ENCODE data around the gene RPS19BP1.

RPS19BP1 gene

DNA sequence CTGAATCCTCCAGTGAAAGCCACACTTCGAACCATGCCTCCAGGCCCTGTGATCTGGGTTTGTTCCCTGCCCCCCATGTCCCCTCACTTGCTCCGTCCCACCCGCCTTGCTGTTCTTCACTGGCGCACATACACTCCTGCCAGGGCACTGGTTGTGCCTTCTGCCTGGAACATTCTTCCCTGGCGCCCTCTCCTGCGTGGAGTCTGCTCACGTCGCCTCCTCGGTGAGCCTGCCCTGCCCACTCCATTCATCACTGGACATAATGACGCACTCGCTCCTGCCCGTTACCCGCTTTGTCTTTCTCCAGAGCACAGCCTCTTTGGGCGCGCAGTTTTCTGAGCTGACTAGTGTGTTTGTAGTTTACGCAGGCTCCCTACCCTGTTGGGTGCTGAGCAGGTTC lies 51.5 kb downstream of the RPS19BP1 start:
- no peak overlapping the region for H3K9ac ChIP-seq (ENCODE audit: low read depth, low read length)
- H4K20me1 ChIP-seq (ENCODE audit: insufficient read depth, low read length): peaks cover 8% of the 10 kb centered on the region
- no peak overlapping the region for H3K4me3 ChIP-seq (ENCODE audit: low read depth in 1 of 2, low read length in 2 of 2)
- no peak overlapping the region for H3K27ac ChIP-seq (ENCODE audit: low read length)
- DNase-seq (no peak), ATAC-seq (ENCODE audit: insufficient read depth, low read depth) (no peak)
- H3K4me2 ChIP-seq (ENCODE audit: insufficient read depth, low read length): no peak overlapping the region
- no peaks in the 10 kb centered on the region for H3K4me1 ChIP-seq (ENCODE audit: insufficient read depth, low read length)
- H3K79me2 ChIP-seq (ENCODE audit: insufficient read depth, low read length): no peaks in the 10 kb centered on the region
- H2AFZ ChIP-seq (ENCODE audit: low read depth, low read length): no peak overlapping the region
- TF ChIP-seq EZH2 (IDR thresholded peaks at IDR 0.05; ENCODE audit: borderline replicate concordance, low read depth, low read length, severe bottlenecking): no peak
- TF ChIP-seq, protein P1, sequence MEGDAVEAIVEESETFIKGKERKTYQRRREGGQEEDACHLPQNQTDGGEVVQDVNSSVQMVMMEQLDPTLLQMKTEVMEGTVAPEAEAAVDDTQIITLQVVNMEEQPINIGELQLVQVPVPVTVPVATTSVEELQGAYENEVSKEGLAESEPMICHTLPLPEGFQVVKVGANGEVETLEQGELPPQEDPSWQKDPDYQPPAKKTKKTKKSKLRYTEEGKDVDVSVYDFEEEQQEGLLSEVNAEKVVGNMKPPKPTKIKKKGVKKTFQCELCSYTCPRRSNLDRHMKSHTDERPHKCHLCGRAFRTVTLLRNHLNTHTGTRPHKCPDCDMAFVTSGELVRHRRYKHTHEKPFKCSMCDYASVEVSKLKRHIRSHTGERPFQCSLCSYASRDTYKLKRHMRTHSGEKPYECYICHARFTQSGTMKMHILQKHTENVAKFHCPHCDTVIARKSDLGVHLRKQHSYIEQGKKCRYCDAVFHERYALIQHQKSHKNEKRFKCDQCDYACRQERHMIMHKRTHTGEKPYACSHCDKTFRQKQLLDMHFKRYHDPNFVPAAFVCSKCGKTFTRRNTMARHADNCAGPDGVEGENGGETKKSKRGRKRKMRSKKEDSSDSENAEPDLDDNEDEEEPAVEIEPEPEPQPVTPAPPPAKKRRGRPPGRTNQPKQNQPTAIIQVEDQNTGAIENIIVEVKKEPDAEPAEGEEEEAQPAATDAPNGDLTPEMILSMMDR (IDR thresholded peaks at IDR 0.05; ENCODE audit: borderline replicate concordance, extremely low read depth, low read length, poor library complexity, severe bottlenecking): no peak
- no peaks in the 10 kb centered on the region for H3K27me3 ChIP-seq (ENCODE audit: insufficient read depth, low read length, poor library complexity)
- no peaks in the 10 kb centered on the region for H3K9me3 ChIP-seq (ENCODE audit: insufficient read depth, low read length, severe bottlenecking)
- H3K36me3 ChIP-seq (ENCODE audit: insufficient read depth, low read length): no peaks in the 10 kb centered on the region

DNA sequence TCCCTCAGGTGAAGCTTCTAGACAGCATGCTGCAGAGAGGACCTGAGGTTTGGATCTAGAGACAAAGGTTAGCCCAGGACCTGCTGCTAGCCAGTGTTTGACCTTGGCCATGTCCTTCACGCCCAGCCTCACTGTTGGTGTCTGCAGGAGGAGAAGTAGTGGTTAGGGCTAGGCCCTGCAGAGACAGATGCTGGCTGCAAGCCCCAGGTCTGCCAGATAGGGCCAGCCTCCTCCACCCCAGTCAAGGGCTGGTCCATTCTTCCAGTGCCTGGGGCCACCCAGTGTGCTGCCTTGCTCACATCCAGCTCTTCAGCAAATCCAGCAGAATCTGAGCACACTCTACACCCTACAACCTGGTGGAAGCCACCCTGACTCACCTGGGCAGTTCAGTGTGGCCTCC lies 52.0 kb downstream of the RPS19BP1 start:
- no peak for TF ChIP-seq EZH2 (IDR thresholded peaks at IDR 0.05; ENCODE audit: borderline replicate concordance, low read depth, low read length, severe bottlenecking)
- TF ChIP-seq, protein P1 (IDR thresholded peaks at IDR 0.05; ENCODE audit: borderline replicate concordance, extremely low read depth, low read length, poor library complexity, severe bottlenecking): no peak
- Histone ChIP-seq H3K9me3 (ENCODE audit: insufficient read depth, low read length, severe bottlenecking) (no peaks in the 10 kb centered on the region), H3K36me3 (ENCODE audit: insufficient read depth, low read length) (no peaks in the 10 kb centered on the region), H3K9ac (ENCODE audit: low read depth, low read length) (no peak overlapping the region), H2AFZ (ENCODE audit: low read depth, low read length) (no peak overlapping the region), H3K79me2 (ENCODE audit: insufficient read depth, low read length) (no peaks in the 10 kb centered on the region), H3K27me3 (ENCODE audit: insufficient read depth, low read length, poor library complexity) (no peaks in the 10 kb centered on the region), H3K27ac (ENCODE audit: low read length) (no peak overlapping the region), H3K4me2 (ENCODE audit: insufficient read depth, low read length) (no peak overlapping the region), H4K20me1 (ENCODE audit: insufficient read depth, low read length) (peaks cover 8% of the 10 kb centered on the region), H3K4me3 (ENCODE audit: low read depth in 1 of 2, low read length in 2 of 2) (no peak overlapping the region), H3K4me1 (ENCODE audit: insufficient read depth, low read length) (no peaks in the 10 kb centered on the region)
- DNase-seq (no peak), ATAC-seq (ENCODE audit: insufficient read depth, low read depth) (no peak)

DNA sequence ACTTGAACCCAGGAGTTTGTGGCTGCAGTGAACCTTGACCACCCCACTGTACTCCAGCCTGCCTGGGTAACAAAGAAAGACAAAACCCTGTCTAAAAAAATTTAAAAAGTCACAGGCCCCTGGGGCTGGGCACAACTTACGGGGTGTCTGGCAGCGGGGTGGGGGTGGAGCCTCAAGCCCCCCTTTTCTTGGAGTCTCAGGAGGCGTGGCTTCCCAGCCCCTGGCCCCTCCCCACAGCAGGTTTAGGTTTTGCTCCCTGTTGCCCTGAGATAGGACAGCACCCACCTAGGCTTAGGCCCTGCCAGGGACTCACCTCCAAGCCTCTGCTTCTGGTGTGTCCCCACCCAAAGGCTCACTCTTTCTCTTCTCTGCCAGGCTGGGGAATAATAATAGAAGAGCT lies 53.3 kb downstream of the RPS19BP1 start:
- H3K4me1 ChIP-seq (ENCODE audit: insufficient read depth, low read length): no peaks in the 10 kb centered on the region
- peaks cover 8% of the 10 kb centered on the region for H4K20me1 ChIP-seq (ENCODE audit: insufficient read depth, low read length)
- TF ChIP-seq EZH2 (IDR thresholded peaks at IDR 0.05; ENCODE audit: borderline replicate concordance, low read depth, low read length, severe bottlenecking): no peak
- TF ChIP-seq, protein P1 (IDR thresholded peaks at IDR 0.05; ENCODE audit: borderline replicate concordance, extremely low read depth, low read length, poor library complexity, severe bottlenecking): no peak
- no peak for ATAC-seq (ENCODE audit: insufficient read depth, low read depth)
- H2AFZ ChIP-seq (ENCODE audit: low read depth, low read length): no peak overlapping the region
- H3K27ac ChIP-seq (ENCODE audit: low read length): no peak overlapping the region
- H3K9me3 ChIP-seq (ENCODE audit: insufficient read depth, low read length, severe bottlenecking): no peaks in the 10 kb centered on the region
- DNase-seq: no peak
- no peaks in the 10 kb centered on the region for H3K36me3 ChIP-seq (ENCODE audit: insufficient read depth, low read length)
- H3K4me2 ChIP-seq (ENCODE audit: insufficient read depth, low read length): no peak overlapping the region
- H3K79me2 ChIP-seq (ENCODE audit: insufficient read depth, low read length): no peaks in the 10 kb centered on the region
- H3K9ac ChIP-seq (ENCODE audit: low read depth, low read length): no peak overlapping the region
- H3K27me3 ChIP-seq (ENCODE audit: insufficient read depth, low read length, poor library complexity): peaks cover 3% of the 10 kb centered on the region
- H3K4me3 ChIP-seq (ENCODE audit: low read depth in 1 of 2, low read length in 2 of 2): no peak overlapping the region

Data from DND-41 (cell line).